HepG2 (cell line): ENCODE results near the gene PRPSAP1. TPM values are rescaled to one million over a fixed set of nuclear protein-coding genes. Genes with fewer than 3 reads are reported as not detected.
A peak's percentile ranks its signal among the peaks of the same experiment; 100 is the strongest.

Source experiments
- ADNP ChIP-seq: sonication (generic); formaldehyde crosslinking; IDR thresholded peaks from 2 replicates; pipeline ENCODE4 v1.4.0; 2020; ENCODE audit warnings: missing genetic modification reagents
- MAZ ChIP-seq, 2 experiments: sonication (generic) in 1 of 2; formaldehyde crosslinking in 1 of 2; IDR thresholded peaks; 2 replicates each; pipeline versions ENCODE4 v1.5.0 to v1.6.1; 2012 to 2020; ENCODE audit warnings: low read depth in 2 of 2, mild to moderate bottlenecking in 2 of 2, borderline replicate concordance in 1 of 2, improper control_type of control experiment in 1 of 2, low read length in 1 of 2, missing genetic modification reagents in 1 of 2, moderate library complexity in 1 of 2
- NCOA2 ChIP-seq: sonication (generic); formaldehyde crosslinking; IDR thresholded peaks from 2 replicates; pipeline ENCODE4 v1.8.0; 2022; ENCODE audit warnings: inconsistent platforms
- NFKB2 ChIP-seq: sonication (generic); formaldehyde crosslinking; IDR thresholded peaks from 2 replicates; pipeline ENCODE4 v1.4.0; 2020; ENCODE audit warnings: missing genetic modification reagents, borderline replicate concordance
- POGZ ChIP-seq: sonication (generic); formaldehyde crosslinking; IDR thresholded peaks from 2 replicates; pipeline ENCODE4 v1.4.0; 2020; ENCODE audit warnings: mild to moderate bottlenecking, missing genetic modification reagents
- RXRA ChIP-seq: sonication (generic); formaldehyde crosslinking; IDR thresholded peaks from 2 replicates; pipeline ENCODE4 v1.5.1; 2020; ENCODE audit warnings: missing genetic modification reagents
- SMARCC2 ChIP-seq: fragments of 450-650 bp; IDR thresholded peaks from 2 replicates; pipeline ENCODE4 v1.6.1; 2017; ENCODE audit warnings: antibody characterized with exemption, mild to moderate bottlenecking
- TEAD3 ChIP-seq: optimal IDR thresholded peaks from 2 replicates; pipeline ENCODE3; 2016; ENCODE audit warnings: borderline replicate concordance
- ZNF24 ChIP-seq: fragments of 450-650 bp; IDR thresholded peaks from 2 replicates; pipeline ENCODE4 v1.6.1; 2017; ENCODE audit warnings: antibody characterized with exemption, mild to moderate bottlenecking
- ZNF326 ChIP-seq: sonication (generic); formaldehyde crosslinking; IDR thresholded peaks from 2 replicates; pipeline ENCODE4 v1.4.0; 2020; ENCODE audit warnings: missing genetic modification reagents, borderline replicate concordance
- ZNF496 ChIP-seq: sonication (generic); formaldehyde crosslinking; IDR thresholded peaks from 2 replicates; pipeline ENCODE4 v1.8.1; 2023; ENCODE audit warnings: mild to moderate bottlenecking, moderate library complexity, missing genetic modification reagents; ENCODE audit not compliant: insufficient replicate concordance
- ZNF547 ChIP-seq: sonication (generic); formaldehyde crosslinking; IDR thresholded peaks from 2 replicates; pipeline ENCODE4 v1.5.1; 2020; ENCODE audit warnings: mild to moderate bottlenecking, missing genetic modification reagents
- ZNF569 ChIP-seq: sonication (generic); formaldehyde crosslinking; IDR thresholded peaks from 2 replicates; pipeline ENCODE4 v1.5.0; 2020; ENCODE audit warnings: mild to moderate bottlenecking, missing genetic modification reagents, moderate library complexity, borderline replicate concordance
- ZNF883 ChIP-seq: sonication (generic); formaldehyde crosslinking; IDR thresholded peaks from 2 replicates; pipeline ENCODE4 v1.5.1; 2020; ENCODE audit warnings: mild to moderate bottlenecking, missing genetic modification reagents; ENCODE audit errors: not compliant biosample characterization
- polyA plus RNA-seq, 8 experiments: library from polyadenylated mRNA; depleted of rRNA in 3 of 8; stranded (reverse) in 7 of 8; unstranded in 1 of 8; fragments of >200 nt; fragmentation: Illumina TruSeq in 4 of 8; extraction: Trizol in 4 of 8; gene quantifications; 2 replicates each; pipeline versions ENCODE4 v1.2.1 to v1.2.3, GENCODE V29; 2011 to 2016; ENCODE audit warnings: low read depth in 4 of 8, missing spikeins in 1 of 8, mixed read lengths in 1 of 8; ENCODE audit not compliant: insufficient read depth in 1 of 8
- total RNA-seq, 5 experiments: library from RNA; depleted of rRNA; stranded (reverse); fragments of >200 nt; fragmentation: Illumina TruSeq; extraction: Trizol; gene quantifications; 2 replicates each; pipeline ENCODE4 v1.2.3, GENCODE V29; 2016; ENCODE audit warnings: low read depth in 1 of 5
- TF ChIP-seq, protein P1 (sequence below): sonication (generic); formaldehyde crosslinking; IDR thresholded peaks from 2 replicates; pipeline ENCODE4 v1.4.0; 2020; ENCODE audit warnings: missing genetic modification reagents
- TF ChIP-seq, protein P2 (sequence below): sonication (generic); formaldehyde crosslinking; IDR thresholded peaks from 2 replicates; pipeline ENCODE4 v1.8.0; 2022; ENCODE audit warnings: mild to moderate bottlenecking, missing genetic modification reagents, borderline replicate concordance
- TF ChIP-seq, protein P3 (sequence below): sonication (generic); formaldehyde crosslinking; IDR thresholded peaks from 2 replicates; pipeline ENCODE4 v1.5.1; 2020; ENCODE audit warnings: mild to moderate bottlenecking, moderate library complexity, missing genetic modification reagents
- TF ChIP-seq, protein P4 (sequence below): sonication (generic); formaldehyde crosslinking; IDR thresholded peaks from 2 replicates; pipeline ENCODE4 v1.8.1; 2023; ENCODE audit warnings: mild to moderate bottlenecking, moderate library complexity, missing genetic modification reagents

Gene PRPSAP1
- total and polyA plus RNA-seq, 2 of the 13 experiments (the other 11 are each of a cell fraction or from before 2014, with no cell fraction given) = 91.1 to 314 TPM

DNA sequence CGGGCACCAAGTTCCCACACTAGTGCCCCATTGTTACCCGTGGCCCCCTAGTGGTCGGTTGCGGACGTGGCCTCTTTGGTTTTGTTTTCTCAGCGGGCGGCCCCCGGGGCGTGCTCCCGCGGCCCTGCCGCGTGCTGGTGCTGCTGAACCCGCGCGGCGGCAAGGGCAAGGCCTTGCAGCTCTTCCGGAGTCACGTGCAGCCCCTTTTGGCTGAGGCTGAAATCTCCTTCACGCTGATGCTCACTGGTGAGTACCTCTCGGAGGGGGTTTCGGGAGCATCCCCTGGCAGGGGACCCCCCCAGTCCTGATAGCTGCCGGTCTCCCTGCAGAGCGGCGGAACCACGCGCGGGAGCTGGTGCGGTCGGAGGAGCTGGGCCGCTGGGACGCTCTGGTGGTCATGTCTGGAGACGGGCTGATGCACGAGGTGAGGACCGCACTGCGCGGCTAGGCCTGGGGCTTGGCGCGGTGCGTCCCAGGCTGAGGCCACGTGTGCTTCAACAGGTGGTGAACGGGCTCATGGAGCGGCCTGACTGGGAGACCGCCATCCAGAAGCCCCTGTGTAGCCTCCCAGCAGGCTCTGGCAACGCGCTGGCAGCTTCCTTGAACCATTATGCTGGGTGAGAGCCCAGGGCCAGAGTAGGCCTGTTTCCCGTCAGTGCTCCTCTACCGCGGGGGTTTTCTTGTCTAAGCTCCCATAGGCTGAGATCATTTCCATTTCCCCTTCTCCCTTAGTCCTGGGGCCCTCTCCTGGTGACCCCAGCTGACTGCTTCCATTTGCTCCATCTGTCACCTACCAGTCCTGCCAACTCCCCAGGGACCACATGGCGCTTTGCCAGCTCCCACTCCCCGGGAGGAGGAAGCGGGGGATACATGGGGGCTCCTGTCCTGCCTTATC lies 32.4 kb upstream of the PRPSAP1 start (continued):
- TF ChIP-seq, protein P1, sequence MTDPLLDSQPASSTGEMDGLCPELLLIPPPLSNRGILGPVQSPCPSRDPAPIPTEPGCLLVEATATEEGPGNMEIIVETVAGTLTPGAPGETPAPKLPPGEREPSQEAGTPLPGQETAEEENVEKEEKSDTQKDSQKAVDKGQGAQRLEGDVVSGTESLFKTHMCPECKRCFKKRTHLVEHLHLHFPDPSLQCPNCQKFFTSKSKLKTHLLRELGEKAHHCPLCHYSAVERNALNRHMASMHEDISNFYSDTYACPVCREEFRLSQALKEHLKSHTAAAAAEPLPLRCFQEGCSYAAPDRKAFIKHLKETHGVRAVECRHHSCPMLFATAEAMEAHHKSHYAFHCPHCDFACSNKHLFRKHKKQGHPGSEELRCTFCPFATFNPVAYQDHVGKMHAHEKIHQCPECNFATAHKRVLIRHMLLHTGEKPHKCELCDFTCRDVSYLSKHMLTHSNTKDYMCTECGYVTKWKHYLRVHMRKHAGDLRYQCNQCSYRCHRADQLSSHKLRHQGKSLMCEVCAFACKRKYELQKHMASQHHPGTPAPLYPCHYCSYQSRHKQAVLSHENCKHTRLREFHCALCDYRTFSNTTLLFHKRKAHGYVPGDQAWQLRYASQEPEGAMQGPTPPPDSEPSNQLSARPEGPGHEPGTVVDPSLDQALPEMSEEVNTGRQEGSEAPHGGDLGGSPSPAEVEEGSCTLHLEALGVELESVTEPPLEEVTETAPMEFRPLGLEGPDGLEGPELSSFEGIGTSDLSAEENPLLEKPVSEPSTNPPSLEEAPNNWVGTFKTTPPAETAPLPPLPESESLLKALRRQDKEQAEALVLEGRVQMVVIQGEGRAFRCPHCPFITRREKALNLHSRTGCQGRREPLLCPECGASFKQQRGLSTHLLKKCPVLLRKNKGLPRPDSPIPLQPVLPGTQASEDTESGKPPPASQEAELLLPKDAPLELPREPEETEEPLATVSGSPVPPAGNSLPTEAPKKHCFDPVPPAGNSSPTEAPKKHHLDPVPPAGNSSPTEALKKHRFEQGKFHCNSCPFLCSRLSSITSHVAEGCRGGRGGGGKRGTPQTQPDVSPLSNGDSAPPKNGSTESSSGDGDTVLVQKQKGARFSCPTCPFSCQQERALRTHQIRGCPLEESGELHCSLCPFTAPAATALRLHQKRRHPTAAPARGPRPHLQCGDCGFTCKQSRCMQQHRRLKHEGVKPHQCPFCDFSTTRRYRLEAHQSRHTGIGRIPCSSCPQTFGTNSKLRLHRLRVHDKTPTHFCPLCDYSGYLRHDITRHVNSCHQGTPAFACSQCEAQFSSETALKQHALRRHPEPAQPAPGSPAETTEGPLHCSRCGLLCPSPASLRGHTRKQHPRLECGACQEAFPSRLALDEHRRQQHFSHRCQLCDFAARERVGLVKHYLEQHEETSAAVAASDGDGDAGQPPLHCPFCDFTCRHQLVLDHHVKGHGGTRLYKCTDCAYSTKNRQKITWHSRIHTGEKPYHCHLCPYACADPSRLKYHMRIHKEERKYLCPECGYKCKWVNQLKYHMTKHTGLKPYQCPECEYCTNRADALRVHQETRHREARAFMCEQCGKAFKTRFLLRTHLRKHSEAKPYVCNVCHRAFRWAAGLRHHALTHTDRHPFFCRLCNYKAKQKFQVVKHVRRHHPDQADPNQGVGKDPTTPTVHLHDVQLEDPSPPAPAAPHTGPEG (CRISPR knock-in tag) = peak; percentile 98
- no peak for TF ChIP-seq ZNF496
- TF ChIP-seq ZNF547 (CRISPR knock-in tag) = peak; percentile 99
- TF ChIP-seq NCOA2 (CRISPR knock-in tag) = peak; percentile 74
- peak; percentile 100 for TF ChIP-seq NFKB2 (CRISPR knock-in tag)
- TF ChIP-seq, protein P2, sequence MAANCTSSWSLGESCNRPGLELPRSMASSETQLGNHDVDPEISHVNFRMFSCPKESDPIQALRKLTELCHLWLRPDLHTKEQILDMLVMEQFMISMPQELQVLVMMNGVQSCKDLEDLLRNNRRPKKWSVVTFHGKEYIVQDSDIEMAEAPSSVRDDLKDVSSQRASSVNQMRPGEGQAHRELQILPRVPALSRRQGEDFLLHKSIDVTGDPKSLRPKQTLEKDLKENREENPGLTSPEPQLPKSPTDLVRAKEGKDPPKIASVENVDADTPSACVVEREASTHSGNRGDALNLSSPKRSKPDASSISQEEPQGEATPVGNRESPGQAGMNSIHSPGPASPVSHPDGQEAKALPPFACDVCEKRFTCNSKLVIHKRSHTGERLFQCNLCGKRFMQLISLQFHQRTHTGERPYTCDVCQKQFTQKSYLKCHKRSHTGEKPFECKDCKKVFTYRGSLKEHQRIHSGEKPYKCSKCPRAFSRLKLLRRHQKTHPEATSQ (CRISPR knock-in tag) = peak; percentile 68; the same call in 1 of the 2 replicates
- no peak; the same call in 1 of the 2 replicates for TF ChIP-seq ZNF569
- TF ChIP-seq TEAD3 (CRISPR knock-in tag) = peak; percentile 62
- TF ChIP-seq, protein P3, sequence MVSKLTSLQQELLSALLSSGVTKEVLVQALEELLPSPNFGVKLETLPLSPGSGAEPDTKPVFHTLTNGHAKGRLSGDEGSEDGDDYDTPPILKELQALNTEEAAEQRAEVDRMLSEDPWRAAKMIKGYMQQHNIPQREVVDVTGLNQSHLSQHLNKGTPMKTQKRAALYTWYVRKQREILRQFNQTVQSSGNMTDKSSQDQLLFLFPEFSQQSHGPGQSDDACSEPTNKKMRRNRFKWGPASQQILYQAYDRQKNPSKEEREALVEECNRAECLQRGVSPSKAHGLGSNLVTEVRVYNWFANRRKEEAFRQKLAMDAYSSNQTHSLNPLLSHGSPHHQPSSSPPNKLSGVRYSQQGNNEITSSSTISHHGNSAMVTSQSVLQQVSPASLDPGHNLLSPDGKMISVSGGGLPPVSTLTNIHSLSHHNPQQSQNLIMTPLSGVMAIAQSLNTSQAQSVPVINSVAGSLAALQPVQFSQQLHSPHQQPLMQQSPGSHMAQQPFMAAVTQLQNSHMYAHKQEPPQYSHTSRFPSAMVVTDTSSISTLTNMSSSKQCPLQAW = peak; percentile 89
- TF ChIP-seq RXRA (CRISPR knock-in tag) = peak; percentile 76
- peak; percentile 73; the same call in 1 of the 2 replicates for TF ChIP-seq ZNF326 (CRISPR knock-in tag)
- TF ChIP-seq SMARCC2 = no peak
- peak; percentile 86 for TF ChIP-seq MAZ (IDR thresholded peaks at IDR 0.05; ENCODE audit: borderline replicate concordance, low read depth, low read length)
- TF ChIP-seq MAZ (CRISPR knock-in tag; IDR thresholded peaks at IDR 0.05; ENCODE audit: low read depth) = peak; percentile 91
- peak; percentile 99 for TF ChIP-seq ZNF883 (CRISPR knock-in tag)
- peak; percentile 29; the same call in 1 of the 2 replicates for TF ChIP-seq ZNF24
- no peak for TF ChIP-seq POGZ (CRISPR knock-in tag)
- peak; percentile 67 for TF ChIP-seq ADNP (CRISPR knock-in tag)
- TF ChIP-seq, protein P4, sequence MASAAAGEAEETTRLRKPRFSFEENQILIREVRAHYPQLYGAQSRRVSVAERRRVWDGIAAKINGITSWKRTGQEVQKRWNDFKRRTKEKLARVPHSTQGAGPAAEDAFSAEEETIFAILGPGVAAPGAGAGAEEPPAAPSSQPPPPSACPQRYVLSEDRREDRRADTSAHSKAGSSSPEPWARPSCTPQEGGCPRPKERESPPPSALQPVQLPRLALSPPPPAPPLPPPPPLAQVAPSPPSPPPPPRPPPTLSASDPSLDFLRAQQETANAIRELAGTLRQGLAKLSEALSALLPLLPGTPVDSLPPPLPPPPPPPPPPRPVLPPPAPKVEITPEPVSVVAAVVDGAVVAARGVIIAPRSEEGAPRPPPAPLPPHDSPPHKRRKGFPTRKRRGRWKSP (CRISPR knock-in tag) = peak; percentile 97
